ENCODE data around the gene C1orf159.
"Not testable (repeated sequence)": the region's sequence is repeated elsewhere in the genome, so short reads cannot be mapped to it uniquely, and the experiment has no call there.

Gene C1orf159

GRCh38 chr1:1142352-1142751 is 26.5 kb upstream of the C1orf159 start:
- H3K36me3 ChIP-seq (ENCODE audit: control insufficient read depth, insufficient read depth, low read length); DNase-seq (ENCODE audit: low read depth, low spot score); H3K27ac ChIP-seq (ENCODE audit: low read length); H3K9me3 ChIP-seq (ENCODE audit: control insufficient read depth, insufficient read depth, low read length); H3K27me3 ChIP-seq (ENCODE audit: control insufficient read depth, insufficient read depth, low read length); H3K4me1 ChIP-seq (ENCODE audit: control insufficient read depth, insufficient read depth, low read length); H3K4me3 ChIP-seq (ENCODE audit: low read length): not testable (repeated sequence)
- no CpG with 5 or more reads among the region's 15 CpGs for WGBS (ENCODE audit: insufficient coverage, insufficient read length)

GRCh38 chr1:1141911-1142250 is 26.0 kb upstream of the C1orf159 start:
- Histone ChIP-seq H3K27me3 (ENCODE audit: control insufficient read depth, insufficient read depth, low read length) (no peaks in the 10 kb centered on the region), H3K4me3 (ENCODE audit: low read length) (no peak overlapping the region), H3K9me3 (ENCODE audit: control insufficient read depth, insufficient read depth, low read length) (no peaks in the 10 kb centered on the region), H3K27ac (ENCODE audit: low read length) (no peak overlapping the region), H3K36me3 (ENCODE audit: control insufficient read depth, insufficient read depth, low read length) (no peaks in the 10 kb centered on the region; the same call in 1 of the 2 replicates), H3K4me1 (ENCODE audit: control insufficient read depth, insufficient read depth, low read length) (peaks cover 7% of the 10 kb centered on the region; the same call in 1 of the 2 replicates)
- DNase-seq (ENCODE audit: low read depth, low spot score): no peak
- no CpG with 5 or more reads among the region's 15 CpGs for WGBS (ENCODE audit: insufficient coverage, insufficient read length)

- H3K27me3 ChIP-seq (ENCODE audit: control insufficient read depth, insufficient read depth, low read length): no peaks in the 10 kb centered on the region
- WGBS (ENCODE audit: insufficient coverage, insufficient read length): no CpG with 5 or more reads among the region's 25 CpGs
- H3K36me3 ChIP-seq (ENCODE audit: control insufficient read depth, insufficient read depth, low read length): no peaks in the 10 kb centered on the region; the same call in 1 of the 2 replicates
- peaks cover 7% of the 10 kb centered on the region for H3K4me1 ChIP-seq (ENCODE audit: control insufficient read depth, insufficient read depth, low read length)
- H3K9me3 ChIP-seq (ENCODE audit: control insufficient read depth, insufficient read depth, low read length): no peaks in the 10 kb centered on the region
- H3K27ac ChIP-seq (ENCODE audit: low read length): no peak overlapping the region
- no peak for DNase-seq (ENCODE audit: low read depth, low spot score)
- no peak overlapping the region for H3K4me3 ChIP-seq (ENCODE audit: low read length)
These were observed 25.5 kb upstream of the C1orf159 start for GRCh38 chr1:1141244-1141910.

- no peak for DNase-seq (ENCODE audit: low read depth, low spot score)
- no peaks in the 10 kb centered on the region for H3K9me3 ChIP-seq (ENCODE audit: control insufficient read depth, insufficient read depth, low read length)
- H3K36me3 ChIP-seq (ENCODE audit: control insufficient read depth, insufficient read depth, low read length): no peaks in the 10 kb centered on the region
- no CpG with 5 or more reads among the region's 18 CpGs for WGBS (ENCODE audit: insufficient coverage, insufficient read length)
- H3K4me1 ChIP-seq (ENCODE audit: control insufficient read depth, insufficient read depth, low read length): peaks cover 9% of the 10 kb centered on the region
- no peak overlapping the region for H3K4me3 ChIP-seq (ENCODE audit: low read length)
- no peaks in the 10 kb centered on the region for H3K27me3 ChIP-seq (ENCODE audit: control insufficient read depth, insufficient read depth, low read length)
- no peak overlapping the region for H3K27ac ChIP-seq (ENCODE audit: low read length)
These were observed 24.8 kb upstream of the C1orf159 start for GRCh38 chr1:1140673-1141072.

- H3K27ac ChIP-seq (ENCODE audit: low read length): no peak overlapping the region
- WGBS (ENCODE audit: insufficient coverage, insufficient read length): no CpG with 5 or more reads among the region's 36 CpGs
- H3K27me3 ChIP-seq (ENCODE audit: control insufficient read depth, insufficient read depth, low read length): no peaks in the 10 kb centered on the region
- peak overlapping the region; percentile 5; the same call in 1 of the 2 replicates for H3K4me3 ChIP-seq (ENCODE audit: low read length)
- H3K4me1 ChIP-seq (ENCODE audit: control insufficient read depth, insufficient read depth, low read length): peaks cover 9% of the 10 kb centered on the region
- no peaks in the 10 kb centered on the region for H3K9me3 ChIP-seq (ENCODE audit: control insufficient read depth, insufficient read depth, low read length)
- no peaks in the 10 kb centered on the region for H3K36me3 ChIP-seq (ENCODE audit: control insufficient read depth, insufficient read depth, low read length)
- no peak for DNase-seq (ENCODE audit: low read depth, low spot score)
These were observed 21.6 kb upstream of the C1orf159 start for GRCh38 chr1:1137256-1138045.

- WGBS (ENCODE audit: insufficient coverage, insufficient read length): no CpG with 5 or more reads among the region's 48 CpGs
- H3K4me3 ChIP-seq (ENCODE audit: low read length): peak overlapping the region; percentile 2; the same call in 1 of the 2 replicates
- no peaks in the 10 kb centered on the region for H3K9me3 ChIP-seq (ENCODE audit: control insufficient read depth, insufficient read depth, low read length)
- H3K27me3 ChIP-seq (ENCODE audit: control insufficient read depth, insufficient read depth, low read length): no peaks in the 10 kb centered on the region
- H3K36me3 ChIP-seq (ENCODE audit: control insufficient read depth, insufficient read depth, low read length): no peaks in the 10 kb centered on the region
- peaks cover 7% of the 10 kb centered on the region for H3K4me1 ChIP-seq (ENCODE audit: control insufficient read depth, insufficient read depth, low read length)
- DNase-seq (ENCODE audit: low read depth, low spot score): no peak
- no peak overlapping the region for H3K27ac ChIP-seq (ENCODE audit: low read length)
These were observed 20.8 kb upstream of the C1orf159 start for GRCh38 chr1:1136547-1137230.

GRCh38 chr1:1135339-1136136 is 19.6 kb upstream of the C1orf159 start:
- DNase-seq (ENCODE audit: low read depth, low spot score): no peak
- no CpG with 5 or more reads among the region's 20 CpGs for WGBS (ENCODE audit: insufficient coverage, insufficient read length)
- no peaks in the 10 kb centered on the region for H3K36me3 ChIP-seq (ENCODE audit: control insufficient read depth, insufficient read depth, low read length)
- no peaks in the 10 kb centered on the region for H3K9me3 ChIP-seq (ENCODE audit: control insufficient read depth, insufficient read depth, low read length)
- no peak overlapping the region for H3K27ac ChIP-seq (ENCODE audit: low read length)
- peaks cover 4% of the 10 kb centered on the region for H3K4me1 ChIP-seq (ENCODE audit: control insufficient read depth, insufficient read depth, low read length)
- H3K4me3 ChIP-seq (ENCODE audit: low read length): no peak overlapping the region
- no peaks in the 10 kb centered on the region for H3K27me3 ChIP-seq (ENCODE audit: control insufficient read depth, insufficient read depth, low read length)

- DNase-seq (ENCODE audit: low read depth, low spot score): no peak
- no CpG with 5 or more reads among the region's 28 CpGs for WGBS (ENCODE audit: insufficient coverage, insufficient read length)
- H3K4me1 ChIP-seq (ENCODE audit: control insufficient read depth, insufficient read depth, low read length): peaks cover 4% of the 10 kb centered on the region
These were observed 18.5 kb upstream of the C1orf159 start for GRCh38 chr1:1134300-1134970.

GRCh38 chr1:1132956-1133750 is 17.3 kb upstream of the C1orf159 start:
- DNase-seq (ENCODE audit: low read depth, low spot score): no peak

More at GRCh38 chr1:1134300-1134970, 18.5 kb upstream of the C1orf159 start:
- Histone ChIP-seq H3K9me3 (ENCODE audit: control insufficient read depth, insufficient read depth, low read length) (no peaks in the 10 kb centered on the region), H3K27ac (ENCODE audit: low read length) (no peak overlapping the region), H3K36me3 (ENCODE audit: control insufficient read depth, insufficient read depth, low read length) (no peaks in the 10 kb centered on the region), H3K27me3 (ENCODE audit: control insufficient read depth, insufficient read depth, low read length) (no peaks in the 10 kb centered on the region), H3K4me3 (ENCODE audit: low read length) (no peak overlapping the region)

More at GRCh38 chr1:1132956-1133750, 17.3 kb upstream of the C1orf159 start:
- no peaks in the 10 kb centered on the region for H3K36me3 ChIP-seq (ENCODE audit: control insufficient read depth, insufficient read depth, low read length)
- H3K27ac ChIP-seq (ENCODE audit: low read length): no peak overlapping the region
- no CpG with 5 or more reads among the region's 32 CpGs for WGBS (ENCODE audit: insufficient coverage, insufficient read length)
- no peak overlapping the region for H3K4me3 ChIP-seq (ENCODE audit: low read length)
- H3K27me3 ChIP-seq (ENCODE audit: control insufficient read depth, insufficient read depth, low read length): no peaks in the 10 kb centered on the region
- H3K4me1 ChIP-seq (ENCODE audit: control insufficient read depth, insufficient read depth, low read length): peaks cover 4% of the 10 kb centered on the region
- H3K9me3 ChIP-seq (ENCODE audit: control insufficient read depth, insufficient read depth, low read length): no peaks in the 10 kb centered on the region

Measured in iPS DF 6.9 (cell line).